HG03045 (cell line): ENCODE measurements around the gene GATAD2B.

ENCODE experiments used
- ATAC-seq: cut with Tn5 transposase; IDR thresholded peaks from one replicate; pipeline ENCODE4 v1.9.1; 2021; ENCODE audit warnings: mild to moderate bottlenecking, moderate library complexity; ENCODE audit not compliant: unreplicated experiment

The GATAD2B gene

GRCh38 chr1:153799566-153800465 lies 123.0 kb downstream of the GATAD2B start:
- no peak for ATAC-seq

GRCh38 chr1:153799016-153799415 lies 123.8 kb downstream of the GATAD2B start:
- no peak for ATAC-seq

GRCh38 chr1:153798468-153798780 lies 124.3 kb downstream of the GATAD2B start:
- ATAC-seq: no peak

- ATAC-seq: peak; percentile 47
Measured at GRCh38 chr1:153796786-153797659, 125.7 kb downstream of the GATAD2B start.

- no peak for ATAC-seq
Measured at GRCh38 chr1:153795934-153796785, 126.6 kb downstream of the GATAD2B start.

- no peak for ATAC-seq
Measured at GRCh38 chr1:153795330-153795837, 127.4 kb downstream of the GATAD2B start.

- ATAC-seq: no peak
Measured at GRCh38 chr1:153794624-153795329, 128.0 kb downstream of the GATAD2B start.

GRCh38 chr1:153793973-153794615 lies 128.7 kb downstream of the GATAD2B start:
- no peak for ATAC-seq

GRCh38 chr1:153793261-153793972 lies 129.4 kb downstream of the GATAD2B start:
- no peak for ATAC-seq

- no peak for ATAC-seq
Measured at GRCh38 chr1:153792631-153793041, 130.1 kb downstream of the GATAD2B start.

GRCh38 chr1:153791648-153792253 lies 131.0 kb downstream of the GATAD2B start:
- no peak for ATAC-seq

- peak; percentile 76 for ATAC-seq
Measured at GRCh38 chr1:153790966-153791647, 131.7 kb downstream of the GATAD2B start.

- no peak for ATAC-seq
Measured at GRCh38 chr1:153790313-153790965, 132.3 kb downstream of the GATAD2B start.

GRCh38 chr1:153789478-153790034 lies 133.2 kb downstream of the GATAD2B start:
- ATAC-seq: no peak

GRCh38 chr1:153786038-153786790 lies 136.6 kb downstream of the GATAD2B start:
- no peak for ATAC-seq
